ENCODE measurements around the gene GLOD5. TPM values are rescaled to one million over a fixed set of nuclear protein-coding genes. Genes with fewer than 3 reads are reported as not detected.

GLOD5 gene
- not detected in 2 replicates for total RNA-seq

DNA sequence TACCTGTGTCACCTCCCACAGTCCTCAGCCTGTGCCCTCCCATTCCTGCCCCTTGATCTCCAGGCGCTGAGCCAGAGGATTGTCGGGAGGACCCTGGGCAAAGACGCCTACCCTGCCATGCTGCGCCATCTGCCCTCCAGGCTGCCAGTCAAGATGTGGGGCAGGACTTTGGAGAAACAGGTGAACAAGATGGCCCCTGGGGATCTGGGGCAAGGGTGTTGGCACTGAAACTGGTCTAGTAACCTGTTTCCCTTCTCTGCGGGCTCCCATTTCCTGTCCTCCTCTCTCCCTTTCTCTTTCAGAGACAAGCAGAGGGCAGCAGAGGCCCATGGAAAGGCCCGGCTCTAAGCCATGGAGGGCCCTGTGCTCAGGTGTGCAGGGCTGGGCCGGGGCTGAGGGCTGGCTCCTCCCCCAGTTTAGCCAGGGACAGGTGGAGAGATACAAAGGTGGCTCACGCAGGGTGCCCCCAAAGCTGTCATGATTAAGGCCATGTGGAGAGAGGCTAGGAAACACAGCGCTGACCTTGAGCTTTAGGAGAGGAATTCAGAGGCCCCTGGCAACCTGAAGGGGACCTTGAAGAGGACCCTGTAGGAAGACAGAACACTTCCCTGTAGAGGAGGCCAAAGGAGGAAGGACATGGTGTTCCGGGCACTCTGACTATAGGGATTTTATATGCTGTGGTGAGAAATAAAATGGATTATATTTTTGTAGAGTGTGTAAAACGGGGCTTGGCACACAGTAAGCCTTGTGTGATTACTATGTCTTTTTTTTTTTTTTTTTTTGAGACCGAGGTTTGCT, at the start of gene GLOD5:
TSS of gene GLOD5 (plus strand) at position 74 of the 798 bp plus-strand sequence. CDS start at position 118, 44 bp downstream.

DNA sequence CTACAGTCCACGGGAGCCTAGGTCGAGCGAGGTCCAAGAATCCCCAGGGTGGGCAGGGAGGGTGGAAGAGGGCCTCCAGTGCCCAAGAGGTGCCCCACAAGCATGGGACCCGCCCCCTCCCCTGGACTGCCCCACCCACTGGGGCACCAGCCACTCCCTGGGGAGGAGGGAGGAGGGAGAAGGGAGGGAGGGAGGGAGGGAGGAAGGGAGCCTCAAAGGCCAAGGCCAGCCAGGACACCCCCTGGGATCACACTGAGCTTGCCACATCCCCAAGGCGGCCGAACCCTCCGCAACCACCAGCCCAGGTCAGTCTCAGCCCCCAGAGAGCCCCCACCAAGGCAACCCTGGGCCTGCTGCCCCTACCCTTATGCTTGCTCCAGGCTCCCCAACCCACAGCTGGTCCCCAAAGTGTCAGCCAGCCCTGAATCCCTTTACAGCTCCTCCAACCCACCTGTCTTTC, 24.8 kb downstream of the GLOD5 start, which contains the start of gene GATA1:
TSS of gene GATA1 (plus strand) at position 250 of the 460 bp plus-strand sequence. CDS start 4,520 bp downstream, outside the sequence.

DNA sequence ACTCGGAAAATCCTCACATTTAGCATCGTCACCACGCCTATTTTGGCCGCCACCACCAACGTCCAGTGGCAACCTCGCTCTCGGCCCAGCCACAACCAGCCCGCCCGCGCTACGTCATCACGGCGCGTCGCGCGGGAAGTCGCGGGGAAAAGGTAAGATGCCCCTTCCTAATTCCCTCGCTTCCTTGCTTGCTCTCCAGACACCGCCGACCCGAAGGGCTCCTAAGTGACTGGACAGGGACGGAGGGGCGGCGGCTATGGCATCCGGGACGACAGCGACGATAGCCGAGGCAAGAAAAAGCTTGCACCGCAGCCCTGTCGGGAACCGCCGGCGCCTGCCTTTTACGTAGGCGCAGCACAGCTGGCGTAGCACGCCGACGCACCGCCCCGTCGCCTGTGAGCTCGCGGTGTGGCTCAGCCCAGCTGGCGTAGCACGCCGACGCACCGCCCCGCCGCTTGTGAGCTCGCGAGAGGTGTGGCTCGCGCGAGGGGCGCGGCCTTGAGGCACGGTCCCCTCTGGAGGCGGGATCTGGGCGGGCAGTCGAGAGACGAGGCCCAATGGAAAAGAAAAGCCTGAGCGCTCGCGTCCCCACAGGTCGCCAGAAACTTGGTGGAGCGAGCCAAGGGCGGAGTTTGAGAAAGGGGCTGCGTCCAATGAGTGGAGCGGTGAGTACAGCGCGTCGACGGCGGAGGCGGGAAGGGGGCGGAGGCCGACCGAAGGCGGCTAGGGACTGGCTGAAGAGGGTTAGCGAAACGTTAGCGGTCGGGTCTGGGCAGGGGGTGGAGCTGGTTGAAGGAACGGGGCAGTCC, 39.9 kb downstream of the GLOD5 start, which contains the start of gene HDAC6:
TSS of gene HDAC6 (plus strand) at position 788 of the 809 bp plus-strand sequence. CDS start 626 bp downstream, outside the sequence.

Small RNAs within 50 kb of the gene (small RNA-seq; reads per million reads assigned to genes)
- gene RNU6-1056P (not detected), gene RNU6-29P (not detected)

Other genes starting within 250 kb of the GLOD5 start
- 33.8 and 37.8 TPM in 2 replicates for gene EBP, start 239.9 kb upstream of the GLOD5 start, total RNA-seq
- gene TBC1D25, start 222.0 kb upstream of the GLOD5 start, total RNA-seq = 7.2 and 7.8 TPM in 2 replicates
- 362 and 640 TPM in 2 replicates for gene RBM3, start 187.3 kb upstream of the GLOD5 start, total RNA-seq
- 89.5 and 94.5 TPM in 2 replicates for gene WDR13, start 164.3 kb upstream of the GLOD5 start, total RNA-seq
- gene WAS, start 77.9 kb upstream of the GLOD5 start, total RNA-seq = 0.11 and 0.13 TPM in 2 replicates
- gene SUV39H1, start 65.0 kb upstream of the GLOD5 start, total RNA-seq = 2.6 and 3.5 TPM in 2 replicates
- not detected in 2 replicates for gene GATA1, start 24.8 kb downstream of the GLOD5 start, total RNA-seq
- gene HDAC6, start 40.3 kb downstream of the GLOD5 start, total RNA-seq = 24.8 and 27.5 TPM in 2 replicates
- gene ERAS, start 64.8 kb downstream of the GLOD5 start, total RNA-seq = not detected in 2 replicates
- gene PCSK1N, start 73.9 kb downstream of the GLOD5 start, total RNA-seq = 0.13 and 0.32 TPM in 2 replicates
- gene TIMM17B, start 136.0 kb downstream of the GLOD5 start, total RNA-seq = 11.9 and 13.6 TPM in 2 replicates
- 28.2 and 30.1 TPM in 2 replicates for gene PQBP1, start 136.2 kb downstream of the GLOD5 start, total RNA-seq
- gene SLC35A2, start 149.9 kb downstream of the GLOD5 start, total RNA-seq = 15.5 and 17.4 TPM in 2 replicates
- gene PIM2, start 157.3 kb downstream of the GLOD5 start, total RNA-seq = 4.6 and 6.5 TPM in 2 replicates
- 27.3 and 27.7 TPM in 2 replicates for gene OTUD5, start 195.9 kb downstream of the GLOD5 start, total RNA-seq
- gene KCND1, start 210.1 kb downstream of the GLOD5 start, total RNA-seq = 0.39 and 0.43 TPM in 2 replicates
- 10.8 and 11.7 TPM in 2 replicates for gene GRIPAP1, start 240.5 kb downstream of the GLOD5 start, total RNA-seq